SK-N-SH (cell line): Measurements from ENCODE around the gene RCOR2. TPM values are rescaled to one million over a fixed set of nuclear protein-coding genes. Genes with fewer than 3 reads are reported as not detected.

ENCODE experiments used
- CTCF ChIA-PET: fragments of 300-600, 350-600 bp; formaldehyde crosslinking; extraction: SDS; loops from one replicate; lab custom pipeline; 2021; lab: Yijun Ruan, JAX
- POLR2A ChIA-PET: fragments of 350-600 bp; sonication (Branson Sonifier 250); formaldehyde crosslinking; extraction: SDS; loops from one replicate; lab custom pipeline; 2020; ENCODE audit warnings: antibody characterized with exemption, inconsistent platforms; lab: Yijun Ruan, JAX
- DNase-seq: peaks from one replicate; pipeline ENCODE4 v3.0.0; 2012
- H2AFZ ChIP-seq: fragments of 200-600 bp; sonication (generic); 2 replicates; pipeline ENCODE4 v1.8.1; 2016; ENCODE audit warnings: antibody characterized with exemption, mild to moderate bottlenecking, low read depth
- H3F3A ChIP-seq: fragments of 200-600 bp; sonication (generic); replicated peaks from 2 replicates; pipeline ENCODE3; 2016; ENCODE audit warnings: antibody characterized with exemption, mild to moderate bottlenecking; ENCODE audit not compliant: insufficient read depth
- H3K27ac ChIP-seq, 2 experiments: fragments of 200-500 bp in 1 of 2; fragments of 200-600 bp in 1 of 2; sonication (Bioruptor generic) in 1 of 2; sonication (generic), shearing (Covaris generic) in 1 of 2; 2 replicates each; pipeline versions ENCODE4 v1.5.1 to v1.6.1; 2014 to 2016; ENCODE audit warnings: low read depth in 2 of 2, inconsistent platforms in 1 of 2, low read length in 1 of 2, mild to moderate bottlenecking in 1 of 2, mixed read lengths in 1 of 2
- H3K27me3 ChIP-seq: fragments of 200-600 bp; sonication (generic), shearing (Covaris generic); 2 replicates; pipeline ENCODE4 v1.6.1; 2016; ENCODE audit warnings: mixed run types; ENCODE audit not compliant: insufficient read depth
- H3K36me3 ChIP-seq, 2 experiments: fragments of 200-500 bp in 1 of 2; fragments of 200-600 bp in 1 of 2; sonication (Bioruptor generic) in 1 of 2; sonication (generic) in 1 of 2; replicated peaks in 1 of 2; 2 replicates each; pipeline versions ENCODE3 to v1.5.1; 2014 to 2016; ENCODE audit warnings: low read length in 1 of 2, mild to moderate bottlenecking in 1 of 2; ENCODE audit not compliant: insufficient read depth in 2 of 2, control insufficient read depth in 1 of 2
- H3K4me1 ChIP-seq, 2 experiments: fragments of 200-500 bp in 1 of 2; fragments of 200-600 bp in 1 of 2; sonication (Bioruptor generic) in 1 of 2; sonication (generic), shearing (Covaris generic) in 1 of 2; 2 replicates each; pipeline versions ENCODE4 v1.5.1 to v1.6.1; 2014 to 2016; ENCODE audit warnings: low read depth in 1 of 2, low read length in 1 of 2, mixed run types in 1 of 2; ENCODE audit not compliant: insufficient read depth in 2 of 2, control insufficient read depth in 1 of 2
- H3K4me2 ChIP-seq: fragments of 200-600 bp; sonication (generic), shearing (Covaris generic); 2 replicates; pipeline ENCODE4 v1.6.1; 2017; ENCODE audit warnings: mixed run types
- H3K4me3 ChIP-seq, 2 experiments: fragments of 200-500 bp in 1 of 2; fragments of 200-600 bp in 1 of 2; sonication (Bioruptor generic) in 1 of 2; sonication (generic), shearing (Covaris generic) in 1 of 2; 2 replicates each; pipeline versions ENCODE4 v1.5.1 to v1.8.1; 2014 to 2016; ENCODE audit warnings: low read depth in 2 of 2, inconsistent platforms in 1 of 2, low read length in 1 of 2, mild to moderate bottlenecking in 1 of 2, mixed read lengths in 1 of 2, moderate library complexity in 1 of 2
- H3K79me2 ChIP-seq: fragments of 200-600 bp; sonication (generic); 2 replicates; pipeline ENCODE4 v1.8.1; 2017; ENCODE audit warnings: mild to moderate bottlenecking; ENCODE audit not compliant: insufficient read depth
- H3K9ac ChIP-seq: fragments of 200-600 bp; sonication (generic); 2 replicates; pipeline ENCODE4 v1.6.1; 2017; ENCODE audit warnings: mixed run types
- H3K9me2 ChIP-seq: fragments of 200-600 bp; sonication (generic); 2 replicates; pipeline ENCODE4 v1.6.1; 2017; ENCODE audit warnings: mixed run types
- H3K9me3 ChIP-seq: fragments of 200-600 bp; sonication (generic); 2 replicates; pipeline ENCODE4 v1.6.1; 2017; ENCODE audit warnings: mixed run types, mild to moderate bottlenecking, moderate library complexity
- H4K20me1 ChIP-seq: fragments of 200-600 bp; sonication (generic); 2 replicates; pipeline ENCODE4 v1.6.1; 2017; ENCODE audit warnings: mild to moderate bottlenecking, mixed run types; ENCODE audit not compliant: insufficient read depth
- CHD2 ChIP-seq: fragments of 150-350 bp; IDR thresholded peaks from 2 replicates; pipeline ENCODE4 v1.6.1; 2018; ENCODE audit warnings: low read length; ENCODE audit not compliant: partially characterized antibody
- CTCF ChIP-seq: fragments of 200-600 bp; sonication (generic); IDR thresholded peaks from 2 replicates; pipeline ENCODE4 v1.6.1; 2017; ENCODE audit warnings: antibody characterized with exemption, mild to moderate bottlenecking, moderate library complexity
- ELF1 ChIP-seq: IDR thresholded peaks from 2 replicates; pipeline ENCODE4 v1.4.0; 2012
- EZH2phosphoT487 ChIP-seq: fragments of 200-600 bp; sonication (generic); IDR thresholded peaks from 2 replicates; pipeline ENCODE4 v1.6.1; 2017; ENCODE audit warnings: low read depth, mixed run types, mild to moderate bottlenecking, antibody characterized with exemption, moderate library complexity, borderline replicate concordance
- FOXJ3 ChIP-seq: sonication (generic); formaldehyde crosslinking; IDR thresholded peaks from 2 replicates; pipeline ENCODE4 v1.5.1; 2020; ENCODE audit warnings: mild to moderate bottlenecking, missing genetic modification reagents
- FOXM1 ChIP-seq: IDR thresholded peaks from 2 replicates; pipeline ENCODE4 v1.4.0; 2012; ENCODE audit warnings: low read depth, mild to moderate bottlenecking
- GABPA ChIP-seq: IDR thresholded peaks from 2 replicates; pipeline ENCODE4 v1.4.0; 2012; ENCODE audit warnings: low read depth, mild to moderate bottlenecking
- GATA2 ChIP-seq: sonication (generic); formaldehyde crosslinking; IDR thresholded peaks from 2 replicates; pipeline ENCODE4 v1.5.0; 2020; ENCODE audit warnings: mild to moderate bottlenecking, missing genetic modification reagents
- JUND ChIP-seq: IDR thresholded peaks from 2 replicates; pipeline ENCODE4 v1.4.0; 2012
- MXI1 ChIP-seq: IDR thresholded peaks from 2 replicates; pipeline ENCODE4 v1.6.1; 2012; ENCODE audit warnings: mild to moderate bottlenecking, low read depth, low read length, improper control_type of control experiment
- NFIC ChIP-seq: IDR thresholded peaks from 2 replicates; pipeline ENCODE4 v1.4.0; 2012; ENCODE audit warnings: borderline replicate concordance
- NRF1 ChIP-seq: IDR thresholded peaks from 2 replicates; pipeline ENCODE4 v1.6.1; 2012; ENCODE audit warnings: low read depth, mild to moderate bottlenecking, low read length
- PBX3 ChIP-seq: IDR thresholded peaks from 2 replicates; pipeline ENCODE4; 2012
- RAD21 ChIP-seq: IDR thresholded peaks from 2 replicates; pipeline ENCODE4 v1.6.1; 2012; ENCODE audit warnings: mild to moderate bottlenecking, low read length
- RCOR1 ChIP-seq: fragments of 150-350 bp; IDR thresholded peaks from 2 replicates; pipeline ENCODE4 v1.6.1; 2017; ENCODE audit warnings: antibody characterized with exemption, low read length
- RXRA ChIP-seq: IDR thresholded peaks from 2 replicates; pipeline ENCODE4 v1.4.0; 2012; ENCODE audit warnings: low read depth, mild to moderate bottlenecking, borderline replicate concordance
- SMC3 ChIP-seq: IDR thresholded peaks from 2 replicates; pipeline ENCODE4 v1.6.1; 2012; ENCODE audit warnings: low read depth, low read length, improper control_type of control experiment
- TCF12 ChIP-seq: IDR thresholded peaks from 2 replicates; pipeline ENCODE4 v1.4.0; 2012
- TEAD4 ChIP-seq: IDR thresholded peaks from 2 replicates; pipeline ENCODE4 v1.4.0; 2012; ENCODE audit warnings: mild to moderate bottlenecking, borderline replicate concordance; ENCODE audit not compliant: insufficient read depth
- YY1 ChIP-seq: IDR thresholded peaks from 2 replicates; pipeline ENCODE4 v1.4.0; 2012; ENCODE audit warnings: low read depth, mild to moderate bottlenecking
- WGBS: methylation state at CpG from one replicate; pipeline ENCODE4 v1.1.6; 2017; ENCODE audit warnings: low lambda C conversion rate; 5-methylcytosine and 5-hydroxymethylcytosine counted together
- polyA plus RNA-seq, 3 experiments: library from polyadenylated mRNA; depleted of rRNA; stranded (reverse); fragments of >200 nt; gene quantifications; 2 replicates each; pipeline ENCODE4 v1.2.3, GENCODE V29; 2012

RCOR2 gene
- polyA plus RNA-seq, 1 of the 3 experiments (the other 2 are of a cell fraction), result 1.1 TPM

- Histone ChIP-seq H2AFZ (no peak overlapping the region), H3K27ac (no peak overlapping the region), H3K36me3 (no peaks in the 10 kb centered on the region), H4K20me1 (peaks cover 84% of the 10 kb centered on the region), H3K4me3 (no peak overlapping the region), H3K4me2 (no peak overlapping the region), H3K79me2 (peaks cover 91% of the 10 kb centered on the region), H3K9me2 (no peaks in the 10 kb centered on the region), H3K9me3 (no peaks in the 10 kb centered on the region), H3K27me3 (no peaks in the 10 kb centered on the region), H3F3A (peaks cover 4% of the 10 kb centered on the region), H3K9ac (no peak overlapping the region), H3K4me1 (peaks cover 5 to 20% of the 10 kb centered on the region in 2 experiments; a peak in 3 of 4 replicates)
- ChIA-PET CTCF (interaction anchor here (2.7 to 4.0 kb wide), 2 partner anchors 29 to 68 kb away, joined by 9 to 11 read pairs; no protein-coding TSS in a partner anchor), POLR2A (interaction anchor here (0.6 kb wide), 1 partner anchor 996 kb away, joined by 3 read pairs; no protein-coding TSS in a partner anchor)
- 95% methylated on average over 4 of the region's 6 CpGs for WGBS
- no peak for TF ChIP-seq NRF1
- DNase-seq, result no peak
Observed at GRCh38 chr11:63877658-63878241, 39.2 kb downstream of the RCOR2 start.

- Histone ChIP-seq H3K4me1 (peaks cover 14 to 25% of the 10 kb centered on the region in 2 experiments; a peak in 3 of 4 replicates), H3K79me2 (peaks cover 81% of the 10 kb centered on the region), H3K36me3 (no peaks in the 10 kb centered on the region), H3F3A (peaks cover 4% of the 10 kb centered on the region), H3K27ac (no peak overlapping the region), H3K9ac (no peak overlapping the region), H3K9me2 (no peaks in the 10 kb centered on the region), H2AFZ (no peak overlapping the region)
- no peak for DNase-seq
- 98% methylated on average over 6 of the region's 6 CpGs for WGBS
- POLR2A ChIA-PET, result no interaction called here
- no peak for TF ChIP-seq TEAD4
- TF ChIP-seq RCOR1, result no peak
- TF ChIP-seq CHD2, result no peak
- no peak for TF ChIP-seq ELF1
- no peak for TF ChIP-seq NFIC
- no peak for TF ChIP-seq FOXM1
- no peak for TF ChIP-seq FOXJ3 (CRISPR knock-in tag)
- TF ChIP-seq RAD21, result no peak
- TF ChIP-seq PBX3, result no peak
- no peak for TF ChIP-seq JUND
- no peak for TF ChIP-seq YY1
- TF ChIP-seq GATA2 (CRISPR knock-in tag), result no peak
- TF ChIP-seq CTCF, result no peak
- TF ChIP-seq SMC3, result no peak
- no peak for TF ChIP-seq MXI1
- TF ChIP-seq GABPA, result no peak
- TF ChIP-seq TCF12, result no peak
- TF ChIP-seq EZH2phosphoT487, result no peak
- no peak for TF ChIP-seq RXRA
- TF ChIP-seq, all 33 proteins: peak for 0
- no peak overlapping the region for H3K4me3 ChIP-seq
- H3K4me2 ChIP-seq, result no peak overlapping the region
- no peaks in the 10 kb centered on the region for H3K27me3 ChIP-seq
- H4K20me1 ChIP-seq, result peaks cover 86% of the 10 kb centered on the region
- CTCF ChIA-PET, result interaction anchor here (0.8 to 4.0 kb wide), 4 partner anchors 8 to 69 kb away, joined by 3 to 15 read pairs (median 7); no protein-coding TSS in a partner anchor
- H3K9me3 ChIP-seq, result no peaks in the 10 kb centered on the region
Observed at GRCh38 chr11:63876616-63877015, 40.3 kb downstream of the RCOR2 start.
